ENCODE results near the gene ZRANB3. TPM values are rescaled to one million over a fixed set of nuclear protein-coding genes. Genes with fewer than 3 reads are reported as not detected.
"Not testable (repeated sequence)": the region's sequence is repeated elsewhere in the genome, so short reads cannot be mapped to it uniquely, and the experiment has no call there.

Gene ZRANB3
- polyA plus RNA-seq, 2 donors: 1.5 to 1.9 TPM

DNA sequence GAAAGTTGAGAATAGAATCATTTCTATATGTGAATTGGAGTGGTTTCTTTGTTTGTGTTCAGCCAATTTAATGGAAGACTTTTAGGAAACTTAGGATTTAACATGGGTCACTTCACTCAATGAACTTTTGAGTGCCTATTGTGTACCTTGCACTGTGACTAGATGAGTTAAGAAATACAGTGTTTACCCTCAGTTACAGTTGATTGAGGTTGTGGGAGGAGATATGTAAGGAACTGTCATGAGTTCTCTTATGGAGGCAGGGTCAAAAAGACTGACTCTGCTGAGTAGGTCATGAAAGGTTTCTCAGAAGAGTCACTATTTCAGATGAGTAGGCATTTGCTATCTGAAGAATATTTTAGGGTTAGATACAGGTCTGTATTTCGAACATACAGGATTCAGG lies 380.3 kb downstream of the ZRANB3 start:
- Histone ChIP-seq H3K27ac (ENCODE audit: low read depth in 2 of 2, low read length in 1 of 2) (no peak overlapping the region), H3K4me1 (ENCODE audit: control insufficient read depth in 2 of 2, insufficient read depth in 2 of 2, low read length in 1 of 2) (no peaks in the 10 kb centered on the region), H3K4me3 (ENCODE audit: low read depth in 1 of 2, low read length in 2 of 2) (no peak overlapping the region), H3K9me3 (ENCODE audit: control insufficient read depth in 2 of 2, insufficient read depth in 1 of 2, low read depth in 1 of 2, low read length in 1 of 2) (no peaks in the 10 kb centered on the region), H3K27me3 (ENCODE audit: control insufficient read depth in 1 of 2, insufficient read depth in 2 of 2, low read length in 2 of 2) (no peaks in the 10 kb centered on the region), H3K36me3 (ENCODE audit: control insufficient read depth in 2 of 2, insufficient read depth in 2 of 2, low read length in 1 of 2) (peaks cover 0 to 5% of the 10 kb centered on the region in 2 donors)
- 95 to 96% methylated on average over 1 of the region's 1 CpG for WGBS, 2 donors

DNA sequence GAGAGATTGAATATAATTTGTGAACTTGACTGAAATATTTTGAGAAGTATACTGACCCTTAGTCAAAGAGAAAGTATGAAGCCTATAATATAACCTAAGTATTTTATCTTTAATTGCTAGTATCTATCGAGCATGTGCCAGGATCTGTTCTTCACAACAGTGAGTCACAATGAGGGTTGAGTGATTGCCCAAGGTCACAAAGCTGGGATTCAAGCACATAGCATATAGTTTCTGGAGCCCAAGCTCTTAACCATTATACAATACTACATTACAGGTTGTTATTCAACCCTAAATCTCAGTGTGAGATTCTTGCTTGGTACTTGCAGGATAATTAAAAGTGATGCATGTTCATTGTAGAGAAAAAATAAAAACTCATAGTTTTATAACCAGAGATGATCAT lies 381.8 kb downstream of the ZRANB3 start:
- Histone ChIP-seq H3K27ac (ENCODE audit: low read depth in 2 of 2, low read length in 1 of 2) (no peak overlapping the region), H3K4me1 (ENCODE audit: control insufficient read depth in 2 of 2, insufficient read depth in 2 of 2, low read length in 1 of 2) (no peaks in the 10 kb centered on the region), H3K36me3 (ENCODE audit: control insufficient read depth in 2 of 2, insufficient read depth in 2 of 2, low read length in 1 of 2) (peaks cover 0 to 5% of the 10 kb centered on the region in 2 donors), H3K4me3 (ENCODE audit: low read depth in 1 of 2, low read length in 2 of 2) (no peak overlapping the region), H3K27me3 (ENCODE audit: control insufficient read depth in 1 of 2, insufficient read depth in 2 of 2, low read length in 2 of 2) (no peaks in the 10 kb centered on the region), H3K9me3 (ENCODE audit: control insufficient read depth in 2 of 2, insufficient read depth in 1 of 2, low read depth in 1 of 2, low read length in 1 of 2) (no peaks in the 10 kb centered on the region)
- 54 to 61% methylated on average over 1 of the region's 1 CpG for WGBS, 2 donors

DNA sequence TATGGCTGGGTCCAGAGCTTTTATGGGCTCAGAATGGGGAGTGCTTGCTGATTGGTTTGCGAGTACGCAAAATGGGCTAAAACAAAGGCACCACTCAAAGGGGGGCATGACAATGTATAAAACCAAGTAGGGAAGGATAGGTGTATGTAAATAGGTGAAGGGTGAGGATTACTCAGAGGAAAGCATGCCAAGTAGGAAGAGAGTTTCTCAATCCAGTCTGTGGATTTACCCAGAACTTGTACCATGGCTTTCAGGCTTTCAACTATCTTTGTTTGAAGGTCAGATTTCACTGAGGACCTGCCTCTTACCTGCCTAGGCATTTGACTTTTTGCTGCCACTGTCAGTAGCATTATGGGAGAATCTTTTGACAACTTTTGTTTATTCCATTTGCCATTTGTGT lies 386.7 kb downstream of the ZRANB3 start:
- Histone ChIP-seq H3K27me3 (ENCODE audit: control insufficient read depth in 1 of 2, insufficient read depth in 2 of 2, low read length in 2 of 2) (no peaks in the 10 kb centered on the region), H3K27ac (ENCODE audit: low read depth in 2 of 2, low read length in 1 of 2) (no peak overlapping the region), H3K4me3 (ENCODE audit: low read depth in 1 of 2, low read length in 2 of 2) (no peak overlapping the region), H3K4me1 (ENCODE audit: control insufficient read depth in 2 of 2, insufficient read depth in 2 of 2, low read length in 1 of 2) (no peaks in the 10 kb centered on the region), H3K9me3 (ENCODE audit: control insufficient read depth in 2 of 2, insufficient read depth in 1 of 2, low read depth in 1 of 2, low read length in 1 of 2) (no peaks in the 10 kb centered on the region), H3K36me3 (ENCODE audit: control insufficient read depth in 2 of 2, insufficient read depth in 2 of 2, low read length in 1 of 2) (no peaks in the 10 kb centered on the region)
- 99 to 100% methylated on average over 2 of the region's 2 CpGs for WGBS, 2 donors

DNA sequence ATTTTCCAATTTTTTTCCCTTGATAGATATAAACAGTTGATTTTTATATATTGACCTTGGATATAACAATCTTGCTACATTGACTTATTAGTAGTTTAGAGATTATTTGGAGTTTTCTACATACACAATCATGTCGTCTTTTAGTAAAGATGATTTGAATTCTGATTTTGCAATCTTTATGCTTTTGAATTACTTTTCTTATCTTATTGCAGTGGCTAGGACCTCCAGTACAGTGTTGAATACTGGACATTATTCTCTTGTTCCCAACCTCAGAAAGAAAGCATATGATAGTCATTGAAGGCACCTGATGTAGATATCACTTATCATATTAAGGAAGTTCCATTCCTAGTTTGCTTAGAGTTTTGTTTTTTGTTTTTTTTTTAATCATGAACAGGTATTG lies 388.7 kb downstream of the ZRANB3 start:
- 98% methylated on average over 1 of the region's 1 CpG for WGBS, 2 donors
- H3K4me1 ChIP-seq (ENCODE audit: control insufficient read depth in 2 of 2, insufficient read depth in 2 of 2, low read length in 1 of 2): no peaks in the 10 kb centered on the region
- H3K4me3 ChIP-seq (ENCODE audit: low read depth in 1 of 2, low read length in 2 of 2): no peak overlapping the region
- H3K27me3 ChIP-seq (ENCODE audit: control insufficient read depth in 1 of 2, insufficient read depth in 2 of 2, low read length in 2 of 2): no peaks in the 10 kb centered on the region
- H3K9me3 ChIP-seq (ENCODE audit: control insufficient read depth in 2 of 2, insufficient read depth in 1 of 2, low read depth in 1 of 2, low read length in 1 of 2): no peaks in the 10 kb centered on the region
- H3K36me3 ChIP-seq (ENCODE audit: control insufficient read depth in 2 of 2, insufficient read depth in 2 of 2, low read length in 1 of 2): no peaks in the 10 kb centered on the region
- H3K27ac ChIP-seq (ENCODE audit: low read depth in 2 of 2, low read length in 1 of 2): no peak overlapping the region

DNA sequence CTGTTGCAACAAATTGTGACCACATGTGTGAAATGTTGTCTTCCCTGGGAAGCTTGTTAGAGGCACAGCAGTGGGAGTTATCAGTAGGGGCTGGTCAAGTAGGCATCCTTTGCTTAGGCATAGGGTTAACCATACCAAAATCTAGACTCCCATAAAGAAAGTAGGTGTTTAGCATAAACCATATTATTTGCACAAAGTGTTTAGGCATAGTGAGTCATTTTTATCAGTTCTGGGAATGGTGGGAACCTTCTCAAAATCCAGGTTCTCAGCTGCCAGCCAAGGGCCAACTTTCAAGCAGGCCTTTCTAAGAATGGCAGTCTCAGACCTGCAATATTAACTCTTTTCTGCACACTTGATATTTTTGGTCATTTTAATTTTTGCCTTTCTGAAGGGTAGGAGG lies 390.4 kb downstream of the ZRANB3 start:
- H3K4me3 ChIP-seq (ENCODE audit: low read depth in 1 of 2, low read length in 2 of 2): no peak overlapping the region
- no peaks in the 10 kb centered on the region for H3K9me3 ChIP-seq (ENCODE audit: control insufficient read depth in 2 of 2, insufficient read depth in 1 of 2, low read depth in 1 of 2, low read length in 1 of 2)
- H3K4me1 ChIP-seq (ENCODE audit: control insufficient read depth in 2 of 2, insufficient read depth in 2 of 2, low read length in 1 of 2): no peaks in the 10 kb centered on the region
- H3K27ac ChIP-seq (ENCODE audit: low read depth in 2 of 2, low read length in 1 of 2): no peak overlapping the region
- no peaks in the 10 kb centered on the region for H3K27me3 ChIP-seq (ENCODE audit: control insufficient read depth in 1 of 2, insufficient read depth in 2 of 2, low read length in 2 of 2)
- H3K36me3 ChIP-seq (ENCODE audit: control insufficient read depth in 2 of 2, insufficient read depth in 2 of 2, low read length in 1 of 2): peaks cover 0 to 7% of the 10 kb centered on the region in 2 donors

DNA sequence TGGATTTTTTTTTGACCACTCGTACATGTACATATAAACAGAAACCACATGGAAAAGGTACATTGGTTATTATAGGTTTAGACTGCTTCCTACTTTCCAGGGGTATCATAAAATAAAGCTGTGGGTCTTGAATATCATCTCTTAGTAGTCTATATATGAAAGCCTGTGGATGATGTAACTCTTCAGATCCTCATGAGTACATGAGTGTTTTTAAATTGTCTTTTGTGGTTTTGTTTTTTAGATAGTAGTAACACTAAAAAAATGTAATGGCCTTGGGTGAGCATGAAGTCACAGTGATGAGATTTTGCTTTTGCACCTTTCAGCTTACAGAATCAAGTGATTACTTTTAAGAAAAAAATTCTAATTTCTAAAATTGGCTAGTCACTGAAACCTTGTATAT lies 398.7 kb downstream of the ZRANB3 start:
- Histone ChIP-seq H3K27me3 (ENCODE audit: control insufficient read depth in 1 of 2, insufficient read depth in 2 of 2, low read length in 2 of 2) (no peaks in the 10 kb centered on the region), H3K36me3 (ENCODE audit: control insufficient read depth in 2 of 2, insufficient read depth in 2 of 2, low read length in 1 of 2) (peaks cover 5 to 7% of the 10 kb centered on the region in 2 donors), H3K4me3 (ENCODE audit: low read depth in 1 of 2, low read length in 2 of 2) (no peak overlapping the region), H3K27ac (ENCODE audit: low read depth in 2 of 2, low read length in 1 of 2) (no peak overlapping the region), H3K9me3 (ENCODE audit: control insufficient read depth in 2 of 2, insufficient read depth in 1 of 2, low read depth in 1 of 2, low read length in 1 of 2) (no peaks in the 10 kb centered on the region), H3K4me1 (ENCODE audit: control insufficient read depth in 2 of 2, insufficient read depth in 2 of 2, low read length in 1 of 2) (no peaks in the 10 kb centered on the region)
- 86 to 88% methylated on average over 1 of the region's 1 CpG for WGBS, 2 donors

DNA sequence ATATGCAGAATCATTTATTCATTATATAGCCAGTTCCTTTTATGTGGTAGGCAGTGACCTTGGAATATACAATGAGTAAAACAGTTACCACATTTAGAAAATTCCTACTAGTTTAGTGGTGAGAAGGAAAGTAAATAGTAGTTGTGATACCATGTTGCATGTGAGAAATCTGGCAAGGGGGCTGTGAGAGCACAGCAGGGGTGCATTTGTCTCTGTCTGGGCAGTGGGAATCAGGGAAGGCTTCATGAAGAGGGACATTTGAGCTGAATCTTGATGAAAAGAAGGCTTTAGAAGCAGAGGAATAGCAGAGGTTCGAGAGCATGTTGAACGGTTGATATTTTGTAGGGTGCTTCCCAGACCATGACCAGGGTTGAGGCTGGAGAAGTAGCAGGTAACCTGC lies 400.3 kb downstream of the ZRANB3 start:
- no peak overlapping the region for H3K27ac ChIP-seq (ENCODE audit: low read depth in 2 of 2, low read length in 1 of 2)
- H3K4me3 ChIP-seq (ENCODE audit: low read depth in 1 of 2, low read length in 2 of 2): no peak overlapping the region
- H3K4me1 ChIP-seq (ENCODE audit: control insufficient read depth in 2 of 2, insufficient read depth in 2 of 2, low read length in 1 of 2): no peaks in the 10 kb centered on the region
- H3K27me3 ChIP-seq (ENCODE audit: control insufficient read depth in 1 of 2, insufficient read depth in 2 of 2, low read length in 2 of 2): no peaks in the 10 kb centered on the region
- WGBS, 2 donors: 91 to 95% methylated on average over 2 of the region's 2 CpGs
- no peaks in the 10 kb centered on the region for H3K9me3 ChIP-seq (ENCODE audit: control insufficient read depth in 2 of 2, insufficient read depth in 1 of 2, low read depth in 1 of 2, low read length in 1 of 2)
- H3K36me3 ChIP-seq (ENCODE audit: control insufficient read depth in 2 of 2, insufficient read depth in 2 of 2, low read length in 1 of 2): peaks cover 2 to 5% of the 10 kb centered on the region in 2 donors

DNA sequence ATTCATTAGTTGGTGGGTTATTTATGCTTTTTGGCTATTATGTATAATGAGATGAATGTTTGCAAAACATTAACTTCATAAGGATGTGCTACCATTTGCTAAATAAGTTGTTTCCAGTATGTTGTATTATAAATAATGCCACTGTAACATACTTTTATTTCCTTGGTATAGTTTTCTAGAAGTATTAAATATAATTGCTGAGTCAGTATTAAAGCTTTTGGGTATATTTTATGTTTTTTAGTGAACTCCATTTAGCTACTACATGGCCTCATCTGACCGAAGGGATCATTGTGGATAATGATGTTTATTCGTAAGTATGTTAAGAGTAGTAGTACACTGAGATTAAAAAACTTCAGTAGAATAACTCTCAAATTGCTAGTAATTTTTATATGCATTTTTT lies 405.1 kb downstream of the ZRANB3 start:
- no peaks in the 10 kb centered on the region for H3K4me1 ChIP-seq (ENCODE audit: control insufficient read depth in 2 of 2, insufficient read depth in 2 of 2, low read length in 1 of 2)
- H3K27ac ChIP-seq (ENCODE audit: low read depth in 2 of 2, low read length in 1 of 2): no peak overlapping the region
- WGBS, 2 donors: 95 to 97% methylated on average over 2 of the region's 2 CpGs
- H3K36me3 ChIP-seq (ENCODE audit: control insufficient read depth in 2 of 2, insufficient read depth in 2 of 2, low read length in 1 of 2): peaks cover 3 to 5% of the 10 kb centered on the region in 2 donors
- H3K9me3 ChIP-seq (ENCODE audit: control insufficient read depth in 2 of 2, insufficient read depth in 1 of 2, low read depth in 1 of 2, low read length in 1 of 2): no peaks in the 10 kb centered on the region
- no peaks in the 10 kb centered on the region for H3K27me3 ChIP-seq (ENCODE audit: control insufficient read depth in 1 of 2, insufficient read depth in 2 of 2, low read length in 2 of 2)
- no peak overlapping the region for H3K4me3 ChIP-seq (ENCODE audit: low read depth in 1 of 2, low read length in 2 of 2)

DNA sequence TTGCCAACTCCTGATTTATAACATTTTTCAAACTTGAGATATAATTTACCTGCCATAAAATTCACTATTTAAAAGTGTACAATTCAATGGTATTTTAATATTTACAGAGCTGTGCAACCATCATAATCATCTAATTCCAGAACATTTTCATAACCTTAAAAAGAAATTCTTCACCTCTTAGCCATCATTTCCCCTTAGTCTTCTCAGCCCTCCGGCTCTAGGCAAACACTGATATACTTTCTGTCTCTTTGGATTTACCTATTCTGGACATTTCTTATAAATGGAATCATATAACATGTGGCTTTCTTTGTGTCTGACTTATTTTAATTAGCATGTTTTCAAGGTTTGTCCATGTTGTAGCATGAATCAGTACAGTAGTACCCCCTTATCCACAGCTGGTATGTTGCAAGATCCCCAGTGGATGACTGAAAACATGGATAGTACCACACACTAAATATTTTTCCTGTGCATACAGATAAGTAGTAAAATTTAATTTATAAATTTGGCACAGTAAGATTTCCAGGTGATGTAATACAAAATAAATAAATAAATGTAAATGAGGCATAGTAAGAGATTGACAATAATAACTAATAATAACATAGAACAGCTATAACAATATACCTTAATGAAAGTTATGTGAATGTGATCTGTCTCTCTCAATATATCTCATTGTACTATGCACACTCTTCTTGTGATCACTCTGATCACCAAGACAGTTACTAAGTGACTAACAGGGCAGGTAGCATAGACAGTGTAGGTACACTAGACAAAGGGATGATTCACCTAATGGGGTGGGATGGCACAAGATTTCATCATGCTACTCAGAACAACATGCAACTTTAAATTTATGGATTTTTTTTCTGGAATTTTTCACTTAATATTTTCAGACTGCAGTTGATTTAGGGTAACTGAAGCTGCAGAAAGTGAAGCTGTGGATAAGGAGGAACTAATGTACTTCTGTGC lies 405.8 kb downstream of the ZRANB3 start:
- Histone ChIP-seq H3K4me1 (ENCODE audit: control insufficient read depth in 2 of 2, insufficient read depth in 2 of 2, low read length in 1 of 2) (no peaks in the 10 kb centered on the region), H3K27ac (ENCODE audit: low read depth in 2 of 2, low read length in 1 of 2) (no peak overlapping the region), H3K36me3 (ENCODE audit: control insufficient read depth in 2 of 2, insufficient read depth in 2 of 2, low read length in 1 of 2) (peaks cover 3% of the 10 kb centered on the region in 2 donors), H3K4me3 (ENCODE audit: low read depth in 1 of 2, low read length in 2 of 2) (no peak overlapping the region), H3K27me3 (ENCODE audit: control insufficient read depth in 1 of 2, insufficient read depth in 2 of 2, low read length in 2 of 2) (no peaks in the 10 kb centered on the region), H3K9me3 (ENCODE audit: control insufficient read depth in 2 of 2, insufficient read depth in 1 of 2, low read depth in 1 of 2, low read length in 1 of 2) (no peaks in the 10 kb centered on the region)
- WGBS, 2 donors: 93 to 96% methylated on average over 1 of the region's 1 CpG

DNA sequence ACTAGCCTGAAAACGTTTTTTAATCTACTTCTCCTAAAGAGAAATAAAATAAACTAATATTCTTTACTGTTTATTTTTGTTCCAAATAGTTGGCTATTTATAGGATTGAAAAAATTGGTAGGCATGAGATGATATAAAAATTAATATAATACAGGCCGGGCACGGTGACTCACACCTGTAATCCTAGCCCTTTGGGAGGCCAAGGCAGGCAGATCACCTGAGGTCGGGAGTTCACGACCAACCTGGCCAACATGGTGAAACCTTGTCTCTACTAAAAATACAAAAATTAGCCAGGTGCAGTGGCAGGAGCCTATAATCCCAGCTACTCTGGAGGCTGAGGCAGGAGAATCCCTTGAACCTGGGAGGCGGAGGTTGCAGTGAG lies 409.4 kb downstream of the ZRANB3 start:
- 86 to 87% methylated on average over 6 of the region's 6 CpGs for WGBS, 2 donors
- not testable (repeated sequence) for H3K4me1 ChIP-seq (ENCODE audit: control insufficient read depth in 2 of 2, insufficient read depth in 2 of 2, low read length in 1 of 2); H3K27me3 ChIP-seq (ENCODE audit: control insufficient read depth in 1 of 2, insufficient read depth in 2 of 2, low read length in 2 of 2); H3K36me3 ChIP-seq (ENCODE audit: control insufficient read depth in 2 of 2, insufficient read depth in 2 of 2, low read length in 1 of 2); H3K27ac ChIP-seq (ENCODE audit: low read depth in 2 of 2, low read length in 1 of 2); H3K4me3 ChIP-seq (ENCODE audit: low read depth in 1 of 2, low read length in 2 of 2); H3K9me3 ChIP-seq (ENCODE audit: control insufficient read depth in 2 of 2, insufficient read depth in 1 of 2, low read depth in 1 of 2, low read length in 1 of 2)
